IMR-90 (cell line): Measurements from ENCODE around the gene AMPD1. TPM values are rescaled to one million over a fixed set of nuclear protein-coding genes. Genes with fewer than 3 reads are reported as not detected.

Experiments
- ATAC-seq: fragments of 200-7000 bp; cut with Tn5 transposase; 2 replicates; pipeline ENCODE4 v1.9.1; 2020; ENCODE audit warnings: low read depth, mild to moderate bottlenecking, moderate library complexity
- BruUV-seq: library from RNA; stranded (reverse); fragments of 400-500 nt; replicated peaks from 2 replicates; lab custom pipeline; 2021; lab: Mats Ljungman, UMichigan
- CTCF ChIA-PET: fragments of 300-600 bp; formaldehyde crosslinking; extraction: SDS; loops from one replicate; lab custom pipeline; 2021; ENCODE audit warnings: antibody characterized with exemption; lab: Yijun Ruan, JAX
- POLR2A ChIA-PET: fragments of 300-600 bp; sonication (Branson Sonifier 250); formaldehyde crosslinking; loops from one replicate; lab custom pipeline; 2022; ENCODE audit warnings: antibody characterized with exemption; ENCODE audit not compliant: unreplicated experiment; lab: Charles Lee
- DNase-seq: peaks from one replicate; pipeline ENCODE4 v3.0.0; 2013
- H2AFZ ChIP-seq: replicated peaks from 2 replicates; pipeline ENCODE3; 2013; ENCODE audit warnings: low read length, mild to moderate bottlenecking; ENCODE audit not compliant: poor library complexity
- H2AK5ac ChIP-seq: 2 replicates; pipeline ENCODE4 v1.6.1; 2013; ENCODE audit warnings: low read depth, low read length, inconsistent platforms
- H2AK9ac ChIP-seq: replicated peaks from 2 replicates; pipeline ENCODE3; 2013; ENCODE audit warnings: mild to moderate bottlenecking, low read depth, low read length, moderate library complexity; ENCODE audit not compliant: poor library complexity
- H2BK120ac ChIP-seq: 2 replicates; pipeline ENCODE4 v1.6.1; 2013; ENCODE audit warnings: low read depth, low read length, inconsistent platforms
- H2BK15ac ChIP-seq: 3 replicates; pipeline ENCODE4 v1.6.1; 2013; ENCODE audit warnings: low read depth, low read length, inconsistent platforms
- H2BK20ac ChIP-seq: 2 replicates; pipeline ENCODE4 v1.6.1; 2013; ENCODE audit warnings: low read depth, mild to moderate bottlenecking, inconsistent platforms, low read length, moderate library complexity
- H2BK5ac ChIP-seq: 2 replicates; pipeline ENCODE4 v1.6.1; 2013; ENCODE audit warnings: mild to moderate bottlenecking, low read depth, low read length, inconsistent platforms; ENCODE audit not compliant: poor library complexity, severe bottlenecking
- H3K14ac ChIP-seq: replicated peaks from 2 replicates; pipeline ENCODE4 v1.6.1; 2013; ENCODE audit warnings: low read depth, low read length, inconsistent platforms
- H3K18ac ChIP-seq: 2 replicates; pipeline ENCODE4 v1.6.1; 2013; ENCODE audit warnings: low read depth, low read length, control low read depth
- H3K23ac ChIP-seq: 2 replicates; pipeline ENCODE4 v1.6.1; 2013; ENCODE audit warnings: low read depth, low read length, inconsistent platforms
- H3K27ac ChIP-seq: 2 replicates; pipeline ENCODE4 v1.5.1; 2013; ENCODE audit warnings: mild to moderate bottlenecking, control low read depth, low read length; ENCODE audit not compliant: insufficient read depth
- H3K27me3 ChIP-seq: 2 replicates; pipeline ENCODE4 v1.6.1; 2013; ENCODE audit warnings: low read length; ENCODE audit not compliant: control insufficient read depth, insufficient read depth
- H3K36me3 ChIP-seq: 2 replicates; pipeline ENCODE4 v1.6.1; 2013; ENCODE audit warnings: low read length, mixed read lengths; ENCODE audit not compliant: control insufficient read depth, insufficient read depth
- H3K4ac ChIP-seq: 2 replicates; pipeline ENCODE4 v1.6.1; 2013; ENCODE audit warnings: low read depth, low read length, inconsistent platforms
- H3K4me1 ChIP-seq: 2 replicates; pipeline ENCODE4 v1.6.1; 2013; ENCODE audit warnings: low read length, mixed read lengths; ENCODE audit not compliant: control insufficient read depth, insufficient read depth
- H3K4me2 ChIP-seq: 2 replicates; pipeline ENCODE4 v1.6.1; 2013; ENCODE audit warnings: low read depth, mild to moderate bottlenecking, control low read depth, low read length, moderate library complexity
- H3K4me3 ChIP-seq: 2 replicates; pipeline ENCODE4 v1.5.1; 2013; ENCODE audit warnings: low read depth, mild to moderate bottlenecking, control low read depth, low read length, moderate library complexity; ENCODE audit not compliant: insufficient read depth
- H3K56ac ChIP-seq: 2 replicates; pipeline ENCODE4 v1.6.1; 2013; ENCODE audit warnings: low read length, inconsistent platforms; ENCODE audit not compliant: insufficient read depth; ENCODE audit errors: extremely low read depth
- H3K79me1 ChIP-seq, 2 experiments: 2 replicates each; pipeline ENCODE4 v1.6.1; 2013; ENCODE audit warnings: low read length in 2 of 2, inconsistent platforms in 1 of 2, low read depth in 1 of 2
- H3K9ac ChIP-seq: 2 replicates; pipeline ENCODE4 v1.6.1; 2013; ENCODE audit warnings: low read depth, low read length, control low read depth
- H3K9me1 ChIP-seq: 2 replicates; pipeline ENCODE4 v1.6.1; 2013; ENCODE audit warnings: low read length, inconsistent platforms; ENCODE audit not compliant: insufficient read depth
- H3K9me3 ChIP-seq: 2 replicates; pipeline ENCODE4 v1.6.1; 2013; ENCODE audit warnings: low read length; ENCODE audit not compliant: control insufficient read depth, insufficient read depth
- H4K20me1 ChIP-seq: 2 replicates; pipeline ENCODE4 v1.6.1; 2013; ENCODE audit warnings: low read length, inconsistent platforms; ENCODE audit not compliant: insufficient read depth
- H4K5ac ChIP-seq: 2 replicates; pipeline ENCODE4 v1.6.1; 2013; ENCODE audit warnings: mild to moderate bottlenecking, low read depth, low read length, control low read depth
- H4K8ac ChIP-seq, 2 experiments: 2 replicates each; pipeline ENCODE4 v1.6.1; 2013; ENCODE audit warnings: low read depth in 2 of 2, low read length in 2 of 2, control low read depth in 1 of 2, inconsistent platforms in 1 of 2
- H4K91ac ChIP-seq: 2 replicates; pipeline ENCODE4 v1.6.1; 2013; ENCODE audit warnings: low read depth, low read length, inconsistent platforms; ENCODE audit not compliant: insufficient read depth
- CHD1 ChIP-seq: IDR thresholded peaks from 2 replicates; pipeline ENCODE4 v1.6.1; 2012; ENCODE audit warnings: low read depth, low read length, improper control_type of control experiment
- CTCF ChIP-seq: conservative IDR thresholded peaks from 2 replicates; pipeline ENCODE4 v1.5.1; 2012; ENCODE audit warnings: mild to moderate bottlenecking, low read depth, low read length, improper control_type of control experiment
- MAZ ChIP-seq: IDR thresholded peaks from 2 replicates; pipeline ENCODE4 v1.6.1; 2012; ENCODE audit warnings: low read depth, mild to moderate bottlenecking, low read length, improper control_type of control experiment, moderate library complexity, borderline replicate concordance
- MXI1 ChIP-seq: IDR thresholded peaks from 2 replicates; pipeline ENCODE4 v1.6.1; 2012; ENCODE audit warnings: low read depth, mild to moderate bottlenecking, low read length, moderate library complexity, borderline replicate concordance
- NFE2L2 ChIP-seq: fragments of 150-350 bp; IDR thresholded peaks from 2 replicates; pipeline ENCODE4 v1.6.1; 2016; ENCODE audit warnings: low read depth, mild to moderate bottlenecking, low read length
- POLR2A ChIP-seq: IDR thresholded peaks from 2 replicates; pipeline ENCODE4 v1.6.1; 2012; ENCODE audit warnings: mild to moderate bottlenecking, low read depth, low read length
- RAD21 ChIP-seq: IDR thresholded peaks from 2 replicates; pipeline ENCODE4 v1.6.1; 2012; ENCODE audit warnings: low read length, improper control_type of control experiment
- RCOR1 ChIP-seq: IDR thresholded peaks from 2 replicates; pipeline ENCODE4 v1.6.1; 2012; ENCODE audit warnings: mild to moderate bottlenecking, low read length, improper control_type of control experiment; ENCODE audit not compliant: insufficient replicate concordance
- WGBS, 2 experiments: methylation state at CpG; one replicate each; pipeline versions ENCODE4 v1.1.5 to v1.1.7; 2013; ENCODE audit warnings: missing lambda C conversion rate in 2 of 2; ENCODE audit not compliant: insufficient read length in 1 of 2; ENCODE audit errors: extremely low coverage in 2 of 2; 5-methylcytosine and 5-hydroxymethylcytosine counted together
- dilution Hi-C: fragments of 300-500 bp; cut with HindIII; formaldehyde crosslinking; loops from one replicate; pipeline ENCODE4 v1.14.3; 2018; ENCODE audit warnings: low sequenced_read_pairs; ENCODE audit not compliant: unreplicated experiment
- in situ Hi-C: fragments of 300-500 bp; cut with MboI; formaldehyde crosslinking; loops from 3 replicates; pipeline ENCODE4 v1.14.3; 2019; ENCODE audit warnings: low sequenced_read_pairs, inconsistent platforms, mixed read lengths
- intact Hi-C: fragments of 100-400 bp; cut with micrococcal nuclease; formaldehyde crosslinking; loops from 2 replicates; pipeline ENCODE4 v1.10.0; 2022
- polyA plus RNA-seq, 3 experiments: library from polyadenylated mRNA; depleted of rRNA; stranded (reverse); fragments of >200 nt; gene quantifications; 2 replicates each; pipeline ENCODE4 v1.2.3, GENCODE V29; 2012; ENCODE audit warnings: low replicate concordance in 1 of 3
- total RNA-seq: library from RNA; depleted of rRNA; stranded (reverse); fragments of >200 nt; gene quantifications from 2 replicates; pipeline ENCODE4 v1.2.3, GENCODE V29; 2012
- TF ChIP-seq, protein P1 (sequence below): fragments of 150-350 bp; IDR thresholded peaks from 2 replicates; pipeline ENCODE4 v1.6.1; 2016; ENCODE audit warnings: low read depth, mild to moderate bottlenecking, low read length, moderate library complexity, borderline replicate concordance

The AMPD1 gene
- total and polyA plus RNA-seq, 2 of the 4 experiments (the other 2 are of a cell fraction) = not detected

DNA sequence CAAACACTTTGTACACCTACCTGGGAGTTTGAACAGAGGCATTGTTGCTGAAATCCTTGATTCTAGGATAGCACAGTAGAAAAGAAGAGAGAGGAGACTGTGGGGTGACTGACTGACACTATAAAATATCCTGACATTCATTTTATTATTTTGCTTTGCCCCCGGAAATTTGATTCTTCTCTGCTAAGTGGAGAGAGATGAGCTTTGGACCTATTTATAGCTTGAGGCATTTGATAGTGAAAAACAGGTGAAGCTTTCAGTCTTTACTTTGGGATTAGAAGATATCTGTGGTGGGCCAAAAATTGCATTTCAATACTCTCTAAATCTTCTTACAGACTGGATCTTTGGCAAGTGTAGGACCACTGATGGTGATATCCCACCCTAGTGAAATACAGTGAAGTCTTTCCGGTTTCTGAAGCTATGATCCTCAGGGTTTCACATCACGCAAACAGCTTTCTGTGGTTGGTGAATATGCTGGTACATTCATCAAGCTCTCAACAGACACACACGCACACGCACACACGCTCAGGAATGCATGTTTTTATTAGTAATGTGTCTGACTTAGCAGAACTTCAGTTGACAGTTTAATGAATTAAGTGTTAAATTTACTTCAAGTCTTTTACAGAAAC is at the start of gene AMPD1 (continued):
- TF ChIP-seq CTCF = no peak

DNA sequence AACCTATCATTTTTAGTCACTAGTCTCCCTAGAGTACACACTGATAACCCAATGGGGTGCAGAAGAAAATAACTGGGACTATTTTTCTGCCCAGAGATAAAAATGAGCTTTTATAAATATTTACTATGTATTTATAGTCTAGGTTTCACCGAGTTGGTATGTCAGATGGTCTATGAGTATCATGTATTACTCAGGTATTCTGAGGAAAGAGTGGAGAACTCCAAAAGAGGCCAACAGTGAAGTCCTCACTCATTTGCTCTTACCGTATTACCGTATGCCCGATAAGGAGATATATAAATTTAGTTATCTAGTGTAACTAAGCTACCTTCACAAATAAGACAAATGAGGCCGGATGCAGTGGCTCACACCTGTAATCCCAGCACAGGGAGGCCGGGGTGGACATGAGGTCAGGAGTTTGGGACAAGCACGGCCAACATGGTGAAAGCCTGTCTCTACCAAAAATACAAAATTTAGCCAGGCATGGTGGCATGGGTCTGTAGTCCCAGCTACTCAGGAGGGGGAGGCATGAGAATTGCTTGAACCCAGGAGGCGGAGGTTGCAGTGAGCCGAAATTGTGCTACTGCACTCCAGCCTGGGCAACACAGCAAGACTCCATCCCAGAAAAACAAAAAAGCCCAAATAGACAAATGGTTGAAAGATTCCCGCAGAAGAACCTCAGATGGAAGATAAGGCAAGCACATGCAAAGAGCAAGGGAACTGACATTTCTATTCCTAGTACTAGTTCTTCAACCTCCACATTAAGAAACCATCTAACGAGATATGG is 46.8 kb upstream of the AMPD1 start:
- no peak overlapping the region for H3K14ac ChIP-seq
- ATAC-seq = no peak
- dilution Hi-C loops = no loop called here
- TF ChIP-seq POLR2A = no peak
- TF ChIP-seq NFE2L2 = no peak
- no peak for TF ChIP-seq MAZ
- TF ChIP-seq CTCF = no peak
- TF ChIP-seq RCOR1 = no peak
- no peak for TF ChIP-seq RAD21
- TF ChIP-seq CHD1 = no peak
- TF ChIP-seq, protein P1, sequence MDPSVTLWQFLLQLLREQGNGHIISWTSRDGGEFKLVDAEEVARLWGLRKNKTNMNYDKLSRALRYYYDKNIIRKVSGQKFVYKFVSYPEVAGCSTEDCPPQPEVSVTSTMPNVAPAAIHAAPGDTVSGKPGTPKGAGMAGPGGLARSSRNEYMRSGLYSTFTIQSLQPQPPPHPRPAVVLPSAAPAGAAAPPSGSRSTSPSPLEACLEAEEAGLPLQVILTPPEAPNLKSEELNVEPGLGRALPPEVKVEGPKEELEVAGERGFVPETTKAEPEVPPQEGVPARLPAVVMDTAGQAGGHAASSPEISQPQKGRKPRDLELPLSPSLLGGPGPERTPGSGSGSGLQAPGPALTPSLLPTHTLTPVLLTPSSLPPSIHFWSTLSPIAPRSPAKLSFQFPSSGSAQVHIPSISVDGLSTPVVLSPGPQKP = no peak
- no peak for TF ChIP-seq MXI1

More for the DNA sequence above, 46.8 kb upstream of the AMPD1 start:
- Histone ChIP-seq H2BK20ac (no peak overlapping the region), H3K27me3 (no peaks in the 10 kb centered on the region), H3K36me3 (peaks cover 27% of the 10 kb centered on the region), H4K5ac (no peak overlapping the region), H2AFZ (no peak overlapping the region), H2BK15ac (no peak overlapping the region), H3K9ac (no peak overlapping the region), H3K4me3 (no peak overlapping the region), H3K4me2 (no peak overlapping the region), H3K23ac (no peak overlapping the region), H3K9me1 (no peaks in the 10 kb centered on the region), H2BK5ac (no peak overlapping the region), H3K27ac (no peak overlapping the region), H4K91ac (no peak overlapping the region), H3K18ac (no peak overlapping the region), H4K8ac (no peak overlapping the region), H3K79me1 (peaks cover 19 to 35% of the 10 kb centered on the region in 2 experiments), H2AK5ac (no peak overlapping the region), H2BK120ac (no peak overlapping the region), H3K4ac (no peak overlapping the region), H2AK9ac (no peak overlapping the region), H3K4me1 (no peaks in the 10 kb centered on the region), H3K9me3 (no peaks in the 10 kb centered on the region), H4K20me1 (peaks cover 60% of the 10 kb centered on the region), H3K56ac (no peak overlapping the region)
- intact Hi-C loops = no loop called here
- no CpG with 5 or more reads among the region's 11 CpGs for WGBS, 2 experiments
- CTCF ChIA-PET = no interaction called here
- DNase-seq = no peak
- in situ Hi-C loops = loop anchor here (25.0 kb wide), 1 partner anchor 570 kb away; no protein-coding TSS in a partner anchor
- no TSS peak for BruUV-seq
- POLR2A ChIA-PET = no interaction called here
